Pancreas (tissue), 10 donors: ENCODE measurements around the gene DNAJB8. TPM values are rescaled to one million over a fixed set of nuclear protein-coding genes. Genes with fewer than 3 reads are reported as not detected.

Experiments used
- ATAC-seq, 4 donors: fragments of 200-7000 bp; cut with Tn5 transposase; one replicate each; pipeline versions ENCODE4 v1.8.0 to v1.9.1; 2020; ENCODE audit warnings: mild to moderate bottlenecking in 4 of 4, moderate library complexity in 4 of 4
- DNase-seq, 6 donors: peaks; one replicate each; pipeline ENCODE4 v3.0.0-alpha.2; 2020
- FAIRE-seq: peaks from 2 replicates; lab custom pipeline; 2012; peaks lifted over from hg19 to GRCh38; lab: Jason Lieb, UNC
- H3K27ac ChIP-seq, 4 donors: fragments of 200-600 bp; sonication (generic); 1 replicate in 3 of 4; 2 replicates in 1 of 4; pipeline versions ENCODE4 v1.5.0 to v1.8.0; 2020
- H3K27me3 ChIP-seq, 4 donors: fragments of 200-600 bp; one replicate each; pipeline ENCODE4 v1.8.0; 2021
- H3K36me3 ChIP-seq, 3 donors: fragments of 200-600 bp; sonication (generic) in 1 of 3; one replicate each; pipeline versions ENCODE4 v1.5.0 to v1.8.0; 2020 to 2021
- H3K4me1 ChIP-seq, 3 donors: fragments of 200-600 bp; one replicate each; pipeline ENCODE4 v1.8.0; 2021
- H3K4me3 ChIP-seq, 4 donors: fragments of 200-600 bp; sonication (generic) in 2 of 4; one replicate each; pipeline versions ENCODE4 v1.5.0 to v1.8.0; 2020 to 2021
- H3K9me3 ChIP-seq, 4 donors: fragments of 200-600 bp; one replicate each; pipeline ENCODE4 v1.8.0; 2021
- CTCF ChIP-seq, 4 donors: fragments of 200-600 bp; sonication (generic) in 3 of 4; IDR thresholded peaks; one replicate each; pipeline versions ENCODE4 v1.5.0 to v1.8.0; 2021; ENCODE audit warnings: antibody characterized with exemption in 4 of 4
- WGBS, 2 donors: extraction: QIAGEN DNeasy Blood & Tissue Kit; methylation state at CpG; one replicate each; pipeline ENCODE4 v1.1.7; 2013; 5-methylcytosine and 5-hydroxymethylcytosine counted together
- intact Hi-C, 3 donors: fragments of 100-400 bp; cut with DNase I; formaldehyde crosslinking; loops; one replicate each; pipeline versions ENCODE4 v1.11.1 to v1.14.2; 2022
- polyA plus RNA-seq, 2 donors: library from polyadenylated mRNA; stranded (reverse); fragments of 200-250 nt; gene quantifications; one replicate each; pipeline ENCODE4 v1.2.3, GENCODE V29; 2013
- total RNA-seq, 6 donors: library from RNA; stranded (reverse); fragmentation: NEBNext Ultra II Directional in 4 of 6; extraction: Animal tissue kit (Norgen Biotek cat#: 25700) in 4 of 6; gene quantifications; one replicate each; pipeline versions ENCODE4 v1.2.1 to v1.2.4, GENCODE V29; 2021 to 2023
- donor health status: healthy with polysubstance abuse.
- donor health status: DM: no; HTN: no; CAD: no; lungs with moderate emphysema.
- donor health status: DM: no; HTN: no; CAD: no.
- donor health status: control.
- donor health status: control.
- donor health status: Bipolar disorder and iron deficiency.
- donor health status: DM: yes; HTN: yes; CAD: no.
- donor health status: DM: no; HTN: no; CAD: no.
- donor health status: DM: no; HTN: no; CAD: no.
- donor health status: DM: yes; HTN: yes; CAD: no.

Gene DNAJB8
- total and polyA plus RNA-seq, 8 donors: not detected

DNA sequence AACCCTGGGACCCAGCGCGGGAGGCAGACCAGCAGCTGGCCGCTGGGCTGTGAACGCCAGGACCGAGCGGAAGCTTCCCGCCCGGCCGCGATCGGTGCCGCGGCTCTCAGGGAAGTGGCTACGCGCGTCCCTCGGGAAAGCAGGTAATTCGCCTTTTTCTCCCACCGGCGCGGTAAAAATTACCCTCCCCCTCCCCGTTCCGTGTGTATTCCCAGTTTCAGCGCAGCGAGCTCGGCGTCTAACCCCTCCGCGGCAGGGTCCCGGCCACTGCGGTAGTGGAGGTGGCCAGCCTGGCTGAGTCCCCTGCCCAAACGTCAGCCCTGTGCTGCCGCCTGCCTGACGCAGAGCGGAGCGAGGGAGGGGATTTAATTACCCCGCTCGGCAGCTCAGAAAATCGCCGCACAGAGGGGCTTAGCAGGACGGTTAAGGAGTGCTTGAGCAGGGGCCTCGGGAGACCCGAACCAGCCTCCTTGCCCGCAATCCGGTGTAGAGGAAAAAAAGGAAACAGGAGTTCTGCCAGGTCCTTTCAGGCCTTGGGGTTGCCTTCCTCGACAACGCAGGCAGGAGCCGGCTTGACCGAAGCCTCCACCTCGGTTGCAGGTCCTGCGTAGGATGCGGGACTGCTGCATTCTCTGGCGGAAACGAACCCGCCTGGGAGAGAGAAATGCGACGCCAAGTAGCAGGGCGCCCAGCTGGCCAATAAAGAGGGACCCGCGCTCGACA, 23.4 kb upstream of the DNAJB8 start:
- no peak for FAIRE-seq
- peak; percentile 15 to 35 (median 22) for ATAC-seq
- peak; percentile 57 to 84 (median 67) for DNase-seq

DNA sequence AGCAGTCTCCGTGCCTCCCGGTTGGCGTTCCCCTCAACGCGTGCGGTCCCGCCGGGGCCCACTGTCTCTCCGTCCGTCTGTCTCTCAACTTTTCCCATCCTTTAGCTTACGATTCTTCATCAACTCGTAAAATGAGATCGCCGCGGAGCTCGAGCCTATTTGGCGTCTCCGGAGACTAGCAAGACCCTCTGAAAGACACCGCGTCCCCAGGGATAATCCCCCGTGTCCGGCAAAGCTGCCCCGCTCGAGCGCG, 22.9 kb upstream of the DNAJB8 start:
- Histone ChIP-seq H3K36me3 (no peaks in the 10 kb centered on the region), H3K27ac (peak overlapping the region; percentile 95 to 97 (median 96)), H3K9me3 (no peaks in the 10 kb centered on the region), H3K27me3 (no peaks in the 10 kb centered on the region), H3K4me3 (peak overlapping the region; percentile 53 to 73 (median 57)), H3K4me1 (peaks cover 0 to 6% (median 0%) of the 10 kb centered on the region in 3 donors)
- 1% methylated on average over 25 to 26 of the region's 26 CpGs for WGBS, 2 donors
- ATAC-seq (no peak), FAIRE-seq (no peak), DNase-seq (no peak)
- intact Hi-C loops: no loop called here
- no peak for TF ChIP-seq CTCF (IDR thresholded peaks at IDR 0.05)

More for the DNA sequence above, 23.4 kb upstream of the DNAJB8 start:
- Histone ChIP-seq H3K9me3 (no peaks in the 10 kb centered on the region), H3K4me1 (peaks cover 0 to 6% (median 0%) of the 10 kb centered on the region in 3 donors), H3K36me3 (no peaks in the 10 kb centered on the region), H3K27me3 (no peaks in the 10 kb centered on the region), H3K4me3 (peak overlapping the region; percentile 53 to 73 (median 57)), H3K27ac (peak overlapping the region; percentile 95 to 97 (median 96))
- TF ChIP-seq CTCF (IDR thresholded peaks at IDR 0.05): no peak
- 2 to 3% methylated on average over 57 to 61 of the region's 61 CpGs for WGBS, 2 donors
- intact Hi-C loops: no loop called here

GRCh38 chr3:128488991-128489673, 22.4 kb upstream of the DNAJB8 start:
- FAIRE-seq (no peak), ATAC-seq (peak; percentile 13 to 47 (median 41)), DNase-seq (peak; percentile 76 to 90 (median 83))
- Histone ChIP-seq H3K4me3 (peak overlapping the region; percentile 53 to 73 (median 57)), H3K27me3 (no peaks in the 10 kb centered on the region), H3K4me1 (peaks cover 0 to 6% (median 0%) of the 10 kb centered on the region in 3 donors), H3K36me3 (no peaks in the 10 kb centered on the region), H3K27ac (peak overlapping the region; percentile 95 to 97 (median 96)), H3K9me3 (no peaks in the 10 kb centered on the region)
- no peak for TF ChIP-seq CTCF (IDR thresholded peaks at IDR 0.05)
- 0% methylated on average over 51 to 71 of the region's 71 CpGs for WGBS, 2 donors
- intact Hi-C loops: no loop called here

GRCh38 chr3:128488636-128488990, 21.9 kb upstream of the DNAJB8 start:
- peaks cover 0 to 6% (median 0%) of the 10 kb centered on the region in 3 donors for H3K4me1 ChIP-seq
- no peak for TF ChIP-seq CTCF (IDR thresholded peaks at IDR 0.05)
- no peaks in the 10 kb centered on the region for H3K27me3 ChIP-seq
- intact Hi-C loops: no loop called here
- H3K9me3 ChIP-seq: no peaks in the 10 kb centered on the region
- 3 to 4% methylated on average over 14 to 21 of the region's 21 CpGs for WGBS, 2 donors
- H3K4me3 ChIP-seq: peak overlapping the region; percentile 53 to 73 (median 57)
- no peak for DNase-seq
- H3K36me3 ChIP-seq: no peaks in the 10 kb centered on the region
- ATAC-seq: peak; percentile 3 to 7 (median 4)
- no peak for FAIRE-seq
- peak overlapping the region; percentile 95 to 97 (median 96) for H3K27ac ChIP-seq
